ENCODE data around the gene SPATC1L.

DNA sequence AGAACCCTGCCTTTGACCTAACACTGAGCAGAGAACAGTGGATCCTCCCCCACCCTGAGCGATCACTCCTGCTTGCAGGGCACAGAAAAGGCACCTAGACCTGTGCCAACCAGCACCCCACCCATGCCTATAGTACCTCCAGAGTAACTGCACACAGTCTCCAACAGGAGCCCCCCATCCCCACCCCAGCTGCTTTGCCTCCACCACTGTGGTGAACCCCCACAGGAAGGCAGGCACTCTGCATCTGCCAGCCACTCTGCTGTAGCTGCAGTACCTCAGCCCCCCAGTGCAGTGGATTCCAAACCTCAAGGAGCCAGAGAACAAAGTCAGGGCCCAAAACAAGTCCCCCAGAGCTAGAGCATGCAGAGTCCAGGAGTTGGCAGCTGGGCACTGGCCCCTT is 10.7 kb downstream of the SPATC1L start:
- TF ChIP-seq FOXK2 (IDR thresholded peaks at IDR 0.05) (no peak), ELF4 (IDR thresholded peaks at IDR 0.05) (no peak), LEF1 (IDR thresholded peaks at IDR 0.05; ENCODE audit: borderline replicate concordance) (no peak), SP1 (IDR thresholded peaks at IDR 0.05) (no peak), CTBP1 (IDR thresholded peaks at IDR 0.05; ENCODE audit: borderline replicate concordance) (no peak), BHLHE40 (IDR thresholded peaks at IDR 0.05; ENCODE audit: borderline replicate concordance) (no peak), SUZ12 (IDR thresholded peaks at IDR 0.05) (no peak)

Data from HEK293T (cell line).